HUES64 (cell line): ENCODE results near the gene SRRM3.
"Not testable (repeated sequence)": the region's sequence is repeated elsewhere in the genome, so short reads cannot be mapped to it uniquely, and the experiment has no call there.

Experiments
- H3K27ac ChIP-seq: 2 replicates; pipeline ENCODE4 v1.7.0; 2013; ENCODE audit warnings: low read depth, low read length, inconsistent platforms
- H3K27me3 ChIP-seq: 2 replicates; pipeline ENCODE4 v1.6.1; 2013; ENCODE audit warnings: mild to moderate bottlenecking, low read length; ENCODE audit not compliant: insufficient read depth
- H3K36me3 ChIP-seq: 2 replicates; pipeline ENCODE4 v1.6.1; 2013; ENCODE audit warnings: mild to moderate bottlenecking, low read length; ENCODE audit not compliant: insufficient read depth
- H3K4me1 ChIP-seq: 2 replicates; pipeline ENCODE4 v1.6.1; 2013; ENCODE audit warnings: mild to moderate bottlenecking, low read length, moderate library complexity; ENCODE audit not compliant: insufficient read depth
- H3K4me3 ChIP-seq: 2 replicates; pipeline ENCODE4 v1.5.1; 2013; ENCODE audit warnings: mild to moderate bottlenecking, low read length, moderate library complexity
- H3K9ac ChIP-seq: 2 replicates; pipeline ENCODE4 v1.6.1; 2013; ENCODE audit warnings: mild to moderate bottlenecking, low read depth, low read length
- H3K9me3 ChIP-seq: 2 replicates; pipeline ENCODE4 v1.6.1; 2013; ENCODE audit warnings: low read depth, low read length; ENCODE audit not compliant: insufficient read depth
- WGBS: fragments of 150-250, 120-280 bp; methylation state at CpG from one replicate; pipeline ENCODE4 v1.1.7; 2013; ENCODE audit warnings: missing lambda C conversion rate; 5-methylcytosine and 5-hydroxymethylcytosine counted together

SRRM3 gene

GRCh38 chr7:76165973-76166403 is 35.7 kb upstream of the SRRM3 start:
- Histone ChIP-seq H3K4me1 (peaks cover 12% of the 10 kb centered on the region), H3K36me3 (no peaks in the 10 kb centered on the region), H3K4me3 (peak overlapping the region; percentile 68), H3K9me3 (no peaks in the 10 kb centered on the region), H3K27me3 (no peaks in the 10 kb centered on the region), H3K9ac (no peak overlapping the region), H3K27ac (peak overlapping the region; percentile 82)
- WGBS = 96% methylated on average over 15 of the region's 15 CpGs

GRCh38 chr7:76166404-76167255 is 35.1 kb upstream of the SRRM3 start:
- H3K27me3 ChIP-seq = no peaks in the 10 kb centered on the region
- H3K36me3 ChIP-seq = no peaks in the 10 kb centered on the region
- no peaks in the 10 kb centered on the region for H3K9me3 ChIP-seq
- peak overlapping the region; percentile 94 for H3K27ac ChIP-seq
- WGBS = 4% methylated on average over 67 of the region's 67 CpGs
- peaks cover 12% of the 10 kb centered on the region for H3K4me1 ChIP-seq
- peak overlapping the region; percentile 67 for H3K9ac ChIP-seq
- peak overlapping the region; percentile 68 for H3K4me3 ChIP-seq

- H3K9ac ChIP-seq = no peak overlapping the region
- H3K27me3 ChIP-seq = no peaks in the 10 kb centered on the region
- no peaks in the 10 kb centered on the region for H3K9me3 ChIP-seq
- 89% methylated on average over 7 of the region's 12 CpGs for WGBS
- no peak overlapping the region for H3K4me3 ChIP-seq
- H3K4me1 ChIP-seq = no peaks in the 10 kb centered on the region
- no peaks in the 10 kb centered on the region for H3K36me3 ChIP-seq
- no peak overlapping the region for H3K27ac ChIP-seq
Observed at GRCh38 chr7:76173566-76174205, 28.0 kb upstream of the SRRM3 start.

- H3K27ac ChIP-seq, H3K36me3 ChIP-seq, H3K4me3 ChIP-seq, H3K9me3 ChIP-seq, H3K27me3 ChIP-seq, H3K9ac ChIP-seq, H3K4me1 ChIP-seq: not testable (repeated sequence)
- 94% methylated on average over 11 of the region's 11 CpGs for WGBS
Observed at GRCh38 chr7:76176951-76177350, 24.7 kb upstream of the SRRM3 start.

DNA sequence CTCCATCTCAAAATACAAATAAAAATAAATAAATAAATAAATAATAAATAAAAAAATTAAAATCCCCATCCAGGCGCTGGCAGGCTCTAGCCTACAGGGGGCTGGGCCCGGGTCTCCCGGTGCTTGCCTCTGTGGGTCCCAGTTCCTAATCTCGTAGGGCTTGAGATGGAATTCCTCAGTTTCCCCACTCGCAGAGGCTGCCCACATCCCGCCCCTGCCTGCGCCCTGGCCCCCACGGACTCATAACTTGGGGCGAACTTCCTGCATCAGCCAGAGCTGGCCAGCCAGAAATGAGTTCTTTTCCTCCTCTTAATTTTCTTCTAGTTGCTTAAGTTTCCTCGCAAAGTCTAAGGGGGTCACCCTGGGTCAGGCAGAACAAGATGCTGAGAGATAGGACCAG is 22.0 kb upstream of the SRRM3 start:
- WGBS = 86% methylated on average over 10 of the region's 10 CpGs
- Histone ChIP-seq H3K9ac (no peak overlapping the region), H3K9me3 (no peaks in the 10 kb centered on the region), H3K27me3 (no peaks in the 10 kb centered on the region), H3K4me1 (no peaks in the 10 kb centered on the region), H3K27ac (no peak overlapping the region), H3K36me3 (no peaks in the 10 kb centered on the region), H3K4me3 (no peak overlapping the region)

DNA sequence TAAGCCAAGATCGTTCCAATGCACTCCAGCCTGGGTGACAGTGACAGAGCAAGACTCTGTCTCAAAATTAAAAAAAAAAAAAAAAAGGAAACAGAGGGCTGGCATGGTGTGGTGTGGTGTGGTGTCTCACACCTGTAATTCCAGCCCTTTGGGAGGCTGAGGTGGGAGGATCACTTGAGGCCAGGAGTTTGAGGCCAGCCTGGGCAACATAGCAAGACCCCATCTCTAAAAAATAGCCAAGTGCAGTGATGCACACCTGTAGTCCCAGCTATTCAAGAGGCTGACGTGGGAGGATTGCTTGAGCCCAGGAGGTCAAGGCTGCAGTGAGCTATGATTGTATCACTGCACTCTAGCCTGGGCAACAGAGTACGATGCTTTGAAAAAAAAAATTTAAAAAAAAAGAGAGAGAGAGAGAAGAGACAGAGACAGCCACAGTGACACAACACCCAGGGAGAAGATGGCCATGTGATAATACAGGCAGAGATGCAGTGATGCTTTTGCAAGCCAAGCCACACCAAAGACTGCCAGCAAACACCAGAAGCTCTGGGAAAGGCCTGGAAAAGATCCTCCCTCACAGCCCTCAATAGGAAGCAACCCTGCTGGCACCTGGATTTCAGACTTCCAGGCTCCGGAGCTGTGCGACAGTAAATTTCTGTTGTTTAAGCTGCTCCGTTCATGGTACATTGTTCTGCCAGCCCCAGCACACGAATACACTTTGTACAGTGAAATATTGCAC is 19.3 kb upstream of the SRRM3 start:
- no peaks in the 10 kb centered on the region for H3K27me3 ChIP-seq
- H3K27ac ChIP-seq = no peak overlapping the region
- no peaks in the 10 kb centered on the region for H3K9me3 ChIP-seq
- no peak overlapping the region for H3K9ac ChIP-seq
- H3K4me1 ChIP-seq = peaks cover 10% of the 10 kb centered on the region
- no peaks in the 10 kb centered on the region for H3K36me3 ChIP-seq
- no peak overlapping the region for H3K4me3 ChIP-seq
- 95% methylated on average over 7 of the region's 7 CpGs for WGBS

DNA sequence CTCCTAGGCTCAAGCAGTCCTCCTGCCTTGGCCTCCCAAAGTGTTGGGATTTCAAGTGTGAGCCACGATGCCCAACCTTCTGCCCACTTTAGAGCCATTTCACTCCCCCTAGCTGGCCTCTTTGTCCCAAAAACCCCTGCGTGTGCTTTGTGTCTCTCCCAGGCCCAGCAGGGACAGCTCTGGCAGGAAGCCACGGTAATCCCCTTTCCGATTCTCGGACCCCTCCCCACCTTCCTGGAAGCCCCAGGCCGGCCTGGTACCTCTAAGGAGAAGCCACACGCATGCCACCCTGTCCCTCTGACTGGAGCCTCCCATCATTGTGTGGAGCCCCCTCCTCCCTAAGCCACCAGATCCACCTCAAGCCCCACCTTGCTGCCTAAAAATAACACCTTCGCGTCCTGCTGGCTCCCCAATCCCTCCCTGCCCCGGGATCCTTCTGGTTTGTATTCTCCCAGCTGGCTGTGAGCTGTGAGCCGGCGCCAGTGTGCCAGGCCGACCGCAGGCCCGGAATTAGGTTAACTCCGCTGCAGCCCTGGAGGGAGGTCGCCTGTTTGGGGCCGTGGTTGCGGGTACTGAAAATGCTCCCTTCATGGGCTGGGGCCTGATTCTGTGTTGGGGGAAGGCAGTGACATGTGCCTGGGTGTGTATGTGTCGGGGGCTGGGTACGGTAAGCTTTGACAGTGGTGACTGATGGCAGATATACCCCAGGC is 16.4 kb upstream of the SRRM3 start:
- Histone ChIP-seq H3K27me3 (no peaks in the 10 kb centered on the region), H3K36me3 (no peaks in the 10 kb centered on the region), H3K27ac (peak overlapping the region; percentile 74), H3K4me3 (no peak overlapping the region), H3K9me3 (no peaks in the 10 kb centered on the region), H3K9ac (peak overlapping the region; percentile 57), H3K4me1 (peaks cover 10% of the 10 kb centered on the region)
- WGBS = 46% methylated on average over 21 of the region's 21 CpGs

GRCh38 chr7:76187272-76187671 is 14.4 kb upstream of the SRRM3 start:
- Histone ChIP-seq H3K27ac (no peak overlapping the region), H3K9ac (no peak overlapping the region), H3K4me1 (peaks cover 10% of the 10 kb centered on the region), H3K4me3 (no peak overlapping the region), H3K27me3 (no peaks in the 10 kb centered on the region), H3K36me3 (no peaks in the 10 kb centered on the region), H3K9me3 (peaks cover 6% of the 10 kb centered on the region)
- 86% methylated on average over 5 of the region's 5 CpGs for WGBS

DNA sequence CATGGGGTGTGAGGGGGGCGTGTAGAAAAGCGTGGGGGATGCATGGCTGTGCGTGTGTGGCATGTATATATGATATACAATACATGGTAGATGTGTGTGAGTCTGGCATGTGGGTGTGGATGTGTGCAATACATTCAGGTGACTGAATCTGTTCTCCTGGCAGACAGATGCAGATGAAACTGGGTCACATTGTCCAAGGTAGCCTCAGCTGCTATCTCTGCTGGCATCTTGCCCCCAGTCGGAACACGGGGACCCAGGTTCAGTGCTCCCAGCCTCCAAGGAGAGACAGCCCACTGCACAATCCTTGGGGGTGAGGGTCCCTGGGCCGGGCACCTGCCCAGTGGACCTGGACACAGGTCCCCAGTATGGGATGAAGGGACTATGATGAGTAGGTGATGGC is 12.4 kb upstream of the SRRM3 start:
- Histone ChIP-seq H3K36me3 (no peaks in the 10 kb centered on the region), H3K27me3 (no peaks in the 10 kb centered on the region), H3K4me1 (peaks cover 18% of the 10 kb centered on the region), H3K4me3 (no peak overlapping the region), H3K27ac (no peak overlapping the region), H3K9me3 (peaks cover 6% of the 10 kb centered on the region), H3K9ac (no peak overlapping the region)
- 90% methylated on average over 6 of the region's 6 CpGs for WGBS

DNA sequence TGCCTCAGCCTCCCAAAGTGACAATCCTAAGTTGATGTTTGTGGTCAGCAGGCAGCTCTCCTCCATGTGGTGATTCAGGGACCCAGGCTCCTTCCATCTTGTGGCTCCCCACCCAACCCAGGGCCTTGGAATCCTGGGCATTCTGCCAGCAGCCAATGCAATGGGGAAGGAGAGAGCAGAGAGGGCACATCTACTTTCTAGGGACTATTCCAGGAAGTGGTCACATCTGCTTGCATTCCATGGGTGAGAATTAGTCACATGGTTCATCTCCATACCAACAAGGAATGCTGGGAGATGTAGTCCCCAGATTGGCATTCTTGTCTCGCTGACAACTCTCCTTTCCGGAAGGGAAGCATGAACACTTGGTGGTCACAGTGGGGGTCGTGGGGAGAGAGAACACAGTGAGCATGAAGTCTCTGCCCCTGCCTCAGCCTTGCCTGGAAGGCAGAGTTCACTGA is 9.9 kb upstream of the SRRM3 start:
- Histone ChIP-seq H3K27ac (no peak overlapping the region), H3K36me3 (no peaks in the 10 kb centered on the region), H3K4me1 (peaks cover 8% of the 10 kb centered on the region; the same call in 1 of the 2 replicates), H3K9me3 (peaks cover 6% of the 10 kb centered on the region), H3K27me3 (no peaks in the 10 kb centered on the region), H3K4me3 (no peak overlapping the region), H3K9ac (no peak overlapping the region)
- 28% methylated on average over 3 of the region's 3 CpGs for WGBS
